Right forelimb (tissue), 1 donor: Measurements from ENCODE around the gene RAB21.

Source experiments
- DNase-seq: peaks from one replicate; pipeline ENCODE4 v3.0.0-alpha.2; 2018

The RAB21 gene

DNA sequence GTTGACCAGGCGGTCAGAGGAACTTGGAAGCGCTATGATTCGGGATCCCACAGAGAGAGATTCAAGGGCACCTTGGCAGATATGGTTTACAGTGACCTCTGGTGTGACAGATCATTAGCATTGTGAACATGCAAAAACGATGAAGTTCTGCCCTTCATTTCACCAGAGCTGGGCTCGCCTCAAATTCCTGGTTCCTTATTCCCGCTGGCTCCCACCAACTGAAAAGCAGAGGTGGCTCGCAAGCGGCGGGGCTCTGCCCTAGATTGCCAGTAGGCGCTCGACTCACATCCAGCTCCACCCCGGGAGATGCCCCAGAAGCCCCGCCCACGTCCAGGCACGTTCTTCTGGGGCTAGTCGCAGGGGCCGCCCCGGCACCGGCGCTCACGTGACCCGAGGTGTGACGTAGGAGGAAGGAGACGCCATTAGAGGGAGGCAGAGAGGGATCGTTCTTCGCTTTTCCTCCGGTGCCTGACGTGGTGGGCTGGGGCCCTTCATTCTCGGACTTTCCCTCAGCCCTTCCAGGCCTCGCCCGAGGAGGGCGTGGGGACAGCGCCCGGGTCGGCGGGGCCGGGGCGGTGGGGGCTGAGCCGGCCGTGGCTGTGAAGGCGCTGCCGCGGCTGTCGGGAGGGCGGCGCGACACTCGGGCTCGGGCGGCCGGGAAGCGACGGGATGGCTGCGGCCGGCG is at the start of gene RAB21:
Gene RAB21 (plus strand): TSS at position 403 of the 685 bp plus-strand sequence. CDS start 267 bp downstream, at position 670.
- peak; percentile 96 for DNase-seq

DNA sequence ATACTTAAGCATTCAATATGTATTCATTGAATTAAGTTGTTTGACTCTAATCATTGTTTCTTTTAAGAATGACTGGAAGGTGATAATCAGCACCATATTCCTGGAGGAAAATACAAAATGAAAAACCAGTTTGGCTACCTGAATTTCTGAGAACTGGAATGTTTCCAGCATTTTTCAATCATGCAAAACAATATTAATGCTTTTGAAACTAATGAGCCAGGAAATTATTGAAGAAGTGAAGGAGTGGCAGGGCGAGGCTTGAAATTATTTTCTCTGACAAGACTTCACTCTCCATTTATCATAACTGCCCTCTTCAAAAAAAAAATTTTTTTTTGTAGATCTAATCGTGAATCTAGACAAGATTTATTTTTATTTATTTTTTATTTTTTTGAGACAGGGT is 49.7 kb upstream of the RAB21 start:
- DNase-seq = no peak

- no peak for DNase-seq
These were observed 46.0 kb upstream of the RAB21 start for GRCh38 chr12:71708658-71709057.

GRCh38 chr12:71710276-71711125 is 44.2 kb upstream of the RAB21 start:
- no peak for DNase-seq

DNA sequence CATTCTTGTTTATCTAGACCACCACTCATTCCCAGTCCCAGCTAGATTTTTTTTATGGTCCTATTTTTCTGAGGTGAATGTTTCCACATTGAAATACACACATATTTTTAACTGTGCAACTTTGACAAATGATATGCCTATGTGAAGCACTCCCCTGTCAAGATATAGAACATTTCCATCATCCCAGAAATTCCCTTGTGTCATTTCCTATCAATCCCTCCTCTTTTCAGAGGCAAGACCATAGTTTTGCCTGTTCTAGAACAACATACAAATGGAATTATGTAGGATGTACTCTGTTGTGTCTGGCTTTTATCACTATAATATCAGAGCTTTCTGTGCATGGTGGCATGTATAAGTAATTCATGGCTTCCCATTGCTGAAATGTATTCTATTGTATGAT is 36.1 kb upstream of the RAB21 start:
- no peak for DNase-seq

DNA sequence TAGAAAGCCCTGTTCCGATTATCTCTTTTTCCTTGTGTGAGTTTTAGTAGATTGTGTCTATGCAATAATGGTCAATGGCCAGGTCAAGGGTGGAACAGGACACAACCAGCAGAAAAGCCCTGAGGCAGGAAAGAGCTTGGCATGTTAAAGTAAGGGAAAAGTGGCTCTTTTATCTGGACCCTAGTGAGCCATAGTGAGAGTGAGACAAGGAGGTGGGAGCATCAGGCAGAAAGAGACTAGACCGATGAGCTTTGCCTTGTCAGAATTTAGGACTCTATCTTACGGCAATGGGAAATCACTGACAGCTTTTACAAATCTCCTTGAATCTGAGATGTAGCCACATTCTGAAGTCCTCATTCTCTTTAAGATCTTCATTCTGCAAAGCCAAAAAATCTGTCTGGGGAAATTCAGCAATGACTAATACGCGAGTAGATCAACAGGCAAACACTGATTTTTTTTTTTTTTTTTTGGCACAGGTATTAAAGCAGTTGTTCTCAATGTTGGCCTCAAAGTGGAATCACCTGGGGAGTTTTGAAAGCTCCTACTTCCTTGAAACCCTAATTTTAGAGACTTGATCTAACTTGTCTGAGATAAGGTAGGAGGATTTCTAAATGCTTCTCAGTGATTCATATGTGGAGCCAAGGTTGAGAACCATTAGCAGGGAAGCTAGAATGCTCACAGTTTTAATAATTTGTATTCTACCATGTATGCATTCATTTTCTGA is 34.9 kb upstream of the RAB21 start:
- no peak for DNase-seq

DNA sequence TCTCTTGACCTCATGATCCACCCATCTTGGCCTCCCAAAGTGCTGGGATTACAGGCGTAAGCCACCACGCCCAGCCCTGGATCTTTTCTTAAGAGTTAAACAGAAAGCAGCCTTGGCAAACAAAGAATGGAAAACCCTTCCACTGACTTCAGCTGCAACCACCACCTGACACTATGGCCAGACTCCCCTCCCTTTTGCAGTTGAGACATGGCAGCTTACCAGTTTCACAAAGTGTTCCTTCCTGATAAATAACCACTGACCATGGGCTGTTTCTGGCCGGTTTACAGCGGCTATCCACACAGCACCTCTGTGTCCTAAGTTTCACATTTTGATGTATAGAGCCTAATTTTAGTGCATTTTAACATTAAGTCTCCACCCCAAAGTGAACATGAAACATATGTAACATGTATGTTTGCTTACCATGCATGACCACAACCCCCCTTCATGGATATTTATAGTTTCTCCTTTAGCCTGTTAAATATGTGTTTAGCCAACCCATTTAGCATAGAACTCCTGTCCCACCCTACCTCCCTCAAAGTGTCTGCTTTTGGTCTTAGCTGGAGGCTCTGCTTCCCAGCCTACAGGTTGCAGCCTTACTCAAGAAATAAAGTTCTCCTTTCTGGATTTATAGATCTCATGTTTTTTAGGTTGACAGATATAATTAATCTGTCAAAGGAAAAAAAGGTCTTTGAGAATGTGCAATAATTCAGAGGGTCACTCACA is 32.7 kb upstream of the RAB21 start:
- DNase-seq = no peak

GRCh38 chr12:71725011-71725410 is 29.7 kb upstream of the RAB21 start:
- no peak for DNase-seq

DNA sequence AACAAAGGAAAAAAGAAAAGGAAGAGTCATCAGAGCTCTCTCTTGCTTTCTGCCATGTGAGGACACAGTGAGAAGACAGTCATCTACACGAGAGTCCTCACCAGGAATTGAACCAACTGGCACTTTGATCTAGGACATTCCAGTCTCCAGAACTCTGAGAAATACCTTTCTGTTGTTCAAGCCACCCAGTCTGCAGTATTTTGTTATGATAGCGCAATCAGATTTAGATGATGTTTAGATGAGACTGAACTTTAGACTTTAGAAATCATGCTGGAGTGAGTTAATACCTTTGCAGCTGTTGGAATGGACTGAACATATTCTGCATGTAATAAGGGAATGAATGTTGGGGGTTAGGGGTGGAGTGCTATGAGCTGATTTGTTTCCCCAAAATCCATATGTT is 28.1 kb upstream of the RAB21 start:
- no peak for DNase-seq

DNA sequence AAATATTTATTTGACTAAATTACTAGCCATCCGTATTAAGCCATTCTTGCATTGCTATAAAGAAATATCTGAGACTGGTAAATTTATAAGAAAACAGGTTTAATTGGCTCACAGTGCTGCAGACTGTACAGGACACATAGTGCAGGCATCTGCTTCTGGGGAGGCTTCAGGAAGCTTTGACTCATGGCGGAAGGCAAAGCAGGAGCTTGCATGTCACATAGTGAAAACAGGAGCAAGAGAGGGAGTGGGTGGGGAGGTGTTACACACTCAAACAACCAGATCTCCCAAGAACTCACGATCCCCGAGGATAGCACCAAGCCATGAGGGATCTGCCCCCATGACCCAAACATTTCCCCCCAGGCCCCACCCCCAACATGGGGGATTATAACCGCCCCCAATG is 26.7 kb upstream of the RAB21 start:
- DNase-seq = no peak

DNA sequence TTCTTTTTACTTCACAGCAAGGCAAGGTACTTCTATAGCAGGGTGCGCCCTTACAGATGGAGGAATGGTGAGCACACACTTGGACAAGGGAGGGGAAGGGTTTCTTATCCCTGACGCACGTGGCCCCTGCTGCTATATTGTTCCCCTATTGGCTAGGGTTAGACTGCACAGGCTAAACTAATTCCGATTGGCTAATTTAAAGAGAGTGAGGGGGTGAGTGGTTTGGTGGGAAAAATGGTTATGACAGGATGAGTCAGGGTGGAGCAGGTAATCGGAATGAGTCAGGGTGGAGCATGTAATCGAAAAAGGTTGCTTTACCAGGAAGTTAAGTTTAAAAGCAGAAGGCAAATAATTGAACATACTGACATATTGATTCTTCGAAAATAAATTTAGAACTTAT is 23.7 kb upstream of the RAB21 start:
- no peak for DNase-seq

- no peak for DNase-seq
These were observed 23.0 kb upstream of the RAB21 start for GRCh38 chr12:71731439-71732356.

GRCh38 chr12:71732357-71732712 is 22.3 kb upstream of the RAB21 start:
- DNase-seq = no peak

DNA sequence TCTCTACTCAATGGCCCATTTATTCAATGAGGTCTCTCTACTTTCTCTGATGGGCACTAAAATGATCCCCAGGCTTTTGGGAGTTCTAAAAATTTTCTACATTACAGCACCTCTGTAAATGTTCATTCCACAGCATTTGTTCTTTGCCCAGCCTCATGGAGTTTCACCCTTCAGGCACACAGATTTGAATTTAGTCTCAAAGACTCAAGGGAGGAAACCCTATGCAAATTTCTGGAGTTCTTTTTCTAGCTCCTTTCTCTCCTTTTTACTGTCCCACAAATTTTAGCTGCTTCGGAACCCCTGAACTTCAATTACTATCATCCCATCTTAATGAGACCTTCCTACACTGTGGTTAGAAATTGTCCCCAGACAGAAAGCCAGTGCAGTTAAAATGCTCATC is 17.5 kb upstream of the RAB21 start:
- DNase-seq = no peak

DNA sequence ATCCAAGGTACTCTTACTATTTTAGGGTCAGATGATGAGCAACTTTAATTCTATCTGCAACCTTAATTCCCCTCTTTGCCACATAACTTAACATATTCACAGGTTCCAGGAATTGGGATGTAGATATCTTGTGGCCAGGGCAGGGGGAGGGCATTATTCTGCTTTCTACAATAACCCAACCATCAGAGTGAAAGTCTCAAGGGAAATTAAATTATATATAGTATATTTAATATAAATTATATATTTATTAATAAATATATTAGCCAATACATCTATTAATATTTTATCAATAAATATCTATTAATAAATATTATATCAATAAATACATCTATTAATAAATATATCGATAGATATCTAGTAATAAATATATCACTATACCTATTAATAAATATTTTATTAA is 11.7 kb upstream of the RAB21 start:
- no peak for DNase-seq

DNA sequence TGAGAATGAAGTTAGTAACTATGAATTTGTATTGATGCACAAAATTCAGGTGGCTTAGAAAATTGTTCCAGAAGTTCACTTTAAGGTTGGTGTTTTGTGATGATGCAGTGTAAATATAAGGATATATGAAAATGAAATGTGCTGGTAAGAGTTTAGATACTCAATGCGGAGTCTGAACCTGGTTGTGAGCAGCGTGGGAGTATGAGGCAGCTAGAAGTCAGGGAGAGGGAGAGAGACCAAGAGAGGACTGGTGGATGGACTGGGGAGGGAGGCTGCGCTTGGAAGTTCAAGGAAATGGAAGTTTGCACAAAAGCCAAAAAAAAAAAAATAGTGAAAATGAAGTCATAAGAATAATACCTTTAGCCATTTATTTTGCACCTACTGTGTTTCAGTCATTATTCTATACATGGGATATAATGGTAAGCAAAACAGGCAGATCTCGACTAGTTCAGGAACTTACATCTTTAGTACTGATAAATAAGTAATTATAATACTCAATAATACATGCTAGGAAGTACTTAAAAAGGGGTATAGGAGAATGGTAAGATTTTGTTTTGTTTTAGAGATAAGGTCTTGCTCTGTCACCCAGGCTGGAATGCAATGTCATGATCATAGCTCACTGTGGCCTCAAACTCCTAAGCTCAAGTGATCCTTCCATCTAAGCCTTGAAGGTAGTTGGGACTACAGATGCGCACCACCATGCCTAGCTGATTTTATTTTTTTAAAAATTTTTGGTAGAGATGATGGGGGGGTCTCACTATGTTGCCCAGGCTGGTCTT is 10.0 kb upstream of the RAB21 start:
- DNase-seq = no peak

DNA sequence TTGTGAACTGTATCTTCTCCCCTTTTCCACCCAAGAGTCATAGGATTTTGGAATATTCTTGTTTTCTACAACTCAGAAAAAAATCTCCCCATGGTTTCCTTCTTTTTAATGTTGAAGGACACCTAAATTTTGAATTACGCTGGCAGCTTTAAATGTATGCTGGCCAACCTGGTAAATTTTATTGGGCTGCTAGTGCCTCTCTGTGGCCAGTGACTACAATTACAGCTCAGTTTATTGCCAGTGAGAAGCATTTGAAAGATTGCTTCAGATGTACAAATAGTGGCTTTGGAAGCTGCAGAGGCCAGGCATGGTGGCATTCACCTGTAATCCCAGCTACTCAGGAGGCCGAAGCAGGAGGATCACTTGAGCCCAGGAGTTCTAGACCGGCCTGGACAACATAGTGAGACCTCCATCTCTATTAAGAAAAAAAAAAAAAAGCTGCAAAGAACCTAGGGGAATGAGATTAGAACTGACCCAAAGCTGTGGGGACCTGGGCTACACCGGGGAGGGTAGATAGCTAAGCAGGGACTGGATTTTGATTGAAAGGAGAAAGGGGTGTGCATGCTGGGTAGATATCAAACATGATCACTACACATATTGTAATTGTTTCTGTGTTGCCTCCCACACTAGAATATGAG is 7.6 kb upstream of the RAB21 start:
- peak; percentile 51 for DNase-seq

GRCh38 chr12:71748081-71748850 is 6.4 kb upstream of the RAB21 start:
- DNase-seq = no peak

DNA sequence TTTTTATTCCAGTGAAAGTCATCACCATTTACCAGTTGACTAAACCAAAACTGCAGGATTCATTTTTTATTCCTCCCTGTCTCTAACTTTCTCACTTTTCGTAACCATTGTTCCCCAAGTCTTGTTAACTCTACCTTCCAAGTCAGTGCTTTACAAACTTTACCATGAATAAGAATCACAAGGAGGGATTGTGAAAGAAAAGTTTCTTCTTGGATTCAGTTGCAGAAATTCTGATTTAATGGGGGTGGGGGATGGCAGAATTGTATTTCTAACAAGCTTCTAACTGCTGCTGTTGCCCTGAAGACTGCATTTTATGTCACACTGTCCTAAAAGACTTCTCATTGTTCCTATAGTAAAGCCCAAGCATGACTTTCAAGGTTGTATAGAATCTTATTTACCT is 5.0 kb upstream of the RAB21 start:
- DNase-seq = no peak

- no peak for DNase-seq
These were observed 1.8 kb upstream of the RAB21 start for GRCh38 chr12:71752891-71753290.
